Measurements from ENCODE around the gene SLC35B2.

The SLC35B2 gene

GRCh38 chr6:44278315-44278714 lies 21.0 kb upstream of the SLC35B2 start:
- peaks cover 24% of the 10 kb centered on the region for H3K27me3 ChIP-seq (ENCODE audit: control insufficient read depth, insufficient read depth, low read length)
- H3K27ac ChIP-seq (ENCODE audit: low read depth, low read length): no peak overlapping the region

GRCh38 chr6:44277763-44278162 lies 20.4 kb upstream of the SLC35B2 start:
- Histone ChIP-seq H3K27ac (ENCODE audit: low read depth, low read length) (no peak overlapping the region), H3K27me3 (ENCODE audit: control insufficient read depth, insufficient read depth, low read length) (peaks cover 28% of the 10 kb centered on the region), H3K9ac (ENCODE audit: low read length) (no peak overlapping the region), H3K4me1 (ENCODE audit: control insufficient read depth, insufficient read depth, low read length) (no peaks in the 10 kb centered on the region), H3K36me3 (ENCODE audit: control insufficient read depth, insufficient read depth, low read length) (no peaks in the 10 kb centered on the region), H3K4me3 (ENCODE audit: low read length) (no peak overlapping the region)

More at GRCh38 chr6:44278315-44278714, 21.0 kb upstream of the SLC35B2 start:
- H3K4me3 ChIP-seq (ENCODE audit: low read length): no peak overlapping the region
- no peaks in the 10 kb centered on the region for H3K36me3 ChIP-seq (ENCODE audit: control insufficient read depth, insufficient read depth, low read length)
- H3K9ac ChIP-seq (ENCODE audit: low read length): no peak overlapping the region
- H3K4me1 ChIP-seq (ENCODE audit: control insufficient read depth, insufficient read depth, low read length): no peaks in the 10 kb centered on the region

- H3K27ac ChIP-seq (ENCODE audit: low read depth, low read length): no peak overlapping the region
- H3K27me3 ChIP-seq (ENCODE audit: control insufficient read depth, insufficient read depth, low read length): peaks cover 33% of the 10 kb centered on the region
- H3K36me3 ChIP-seq (ENCODE audit: control insufficient read depth, insufficient read depth, low read length): no peaks in the 10 kb centered on the region
- no peaks in the 10 kb centered on the region for H3K4me1 ChIP-seq (ENCODE audit: control insufficient read depth, insufficient read depth, low read length)
- no peak overlapping the region for H3K4me3 ChIP-seq (ENCODE audit: low read length)
- H3K9ac ChIP-seq (ENCODE audit: low read length): no peak overlapping the region
Measured at GRCh38 chr6:44276667-44277640, 19.6 kb upstream of the SLC35B2 start.

- no peak overlapping the region for H3K27ac ChIP-seq (ENCODE audit: low read depth, low read length)
- peak overlapping the region; percentile 26 for H3K4me3 ChIP-seq (ENCODE audit: low read length)
- no peak overlapping the region for H3K9ac ChIP-seq (ENCODE audit: low read length)
- no peaks in the 10 kb centered on the region for H3K4me1 ChIP-seq (ENCODE audit: control insufficient read depth, insufficient read depth, low read length)
- peaks cover 39% of the 10 kb centered on the region for H3K27me3 ChIP-seq (ENCODE audit: control insufficient read depth, insufficient read depth, low read length)
- H3K36me3 ChIP-seq (ENCODE audit: control insufficient read depth, insufficient read depth, low read length): no peaks in the 10 kb centered on the region
Measured at GRCh38 chr6:44275749-44276648, 18.7 kb upstream of the SLC35B2 start.

GRCh38 chr6:44275271-44275748 lies 18.0 kb upstream of the SLC35B2 start:
- H3K4me3 ChIP-seq (ENCODE audit: low read length): peak overlapping the region; percentile 26
- no peak overlapping the region for H3K27ac ChIP-seq (ENCODE audit: low read depth, low read length)
- no peaks in the 10 kb centered on the region for H3K4me1 ChIP-seq (ENCODE audit: control insufficient read depth, insufficient read depth, low read length)
- no peak overlapping the region for H3K9ac ChIP-seq (ENCODE audit: low read length)
- no peaks in the 10 kb centered on the region for H3K36me3 ChIP-seq (ENCODE audit: control insufficient read depth, insufficient read depth, low read length)
- H3K27me3 ChIP-seq (ENCODE audit: control insufficient read depth, insufficient read depth, low read length): peaks cover 40% of the 10 kb centered on the region

- Histone ChIP-seq H3K9ac (ENCODE audit: low read length) (no peak overlapping the region), H3K36me3 (ENCODE audit: control insufficient read depth, insufficient read depth, low read length) (no peaks in the 10 kb centered on the region), H3K27ac (ENCODE audit: low read depth, low read length) (no peak overlapping the region), H3K4me1 (ENCODE audit: control insufficient read depth, insufficient read depth, low read length) (no peaks in the 10 kb centered on the region), H3K27me3 (ENCODE audit: control insufficient read depth, insufficient read depth, low read length) (peaks cover 43% of the 10 kb centered on the region), H3K4me3 (ENCODE audit: low read length) (no peak overlapping the region)
Measured at GRCh38 chr6:44273617-44274016, 16.3 kb upstream of the SLC35B2 start.

GRCh38 chr6:44272999-44273566 lies 15.8 kb upstream of the SLC35B2 start:
- Histone ChIP-seq H3K27ac (ENCODE audit: low read depth, low read length) (no peak overlapping the region), H3K36me3 (ENCODE audit: control insufficient read depth, insufficient read depth, low read length) (no peaks in the 10 kb centered on the region), H3K9ac (ENCODE audit: low read length) (no peak overlapping the region), H3K4me3 (ENCODE audit: low read length) (no peak overlapping the region), H3K4me1 (ENCODE audit: control insufficient read depth, insufficient read depth, low read length) (no peaks in the 10 kb centered on the region), H3K27me3 (ENCODE audit: control insufficient read depth, insufficient read depth, low read length) (peaks cover 45% of the 10 kb centered on the region)

- no peaks in the 10 kb centered on the region for H3K4me1 ChIP-seq (ENCODE audit: control insufficient read depth, insufficient read depth, low read length)
- peaks cover 46% of the 10 kb centered on the region for H3K27me3 ChIP-seq (ENCODE audit: control insufficient read depth, insufficient read depth, low read length)
- no peaks in the 10 kb centered on the region for H3K36me3 ChIP-seq (ENCODE audit: control insufficient read depth, insufficient read depth, low read length)
- no peak overlapping the region for H3K27ac ChIP-seq (ENCODE audit: low read depth, low read length)
- H3K9ac ChIP-seq (ENCODE audit: low read length): no peak overlapping the region
- no peak overlapping the region for H3K4me3 ChIP-seq (ENCODE audit: low read length)
Measured at GRCh38 chr6:44272529-44272928, 15.2 kb upstream of the SLC35B2 start.

- Histone ChIP-seq H3K27me3 (ENCODE audit: control insufficient read depth, insufficient read depth, low read length) (peaks cover 46% of the 10 kb centered on the region), H3K27ac (ENCODE audit: low read depth, low read length) (no peak overlapping the region), H3K4me1 (ENCODE audit: control insufficient read depth, insufficient read depth, low read length) (no peaks in the 10 kb centered on the region), H3K9ac (ENCODE audit: low read length) (no peak overlapping the region), H3K36me3 (ENCODE audit: control insufficient read depth, insufficient read depth, low read length) (no peaks in the 10 kb centered on the region), H3K4me3 (ENCODE audit: low read length) (no peak overlapping the region)
Measured at GRCh38 chr6:44271914-44272313, 14.6 kb upstream of the SLC35B2 start.

- no peaks in the 10 kb centered on the region for H3K36me3 ChIP-seq (ENCODE audit: control insufficient read depth, insufficient read depth, low read length)
- no peak overlapping the region for H3K4me3 ChIP-seq (ENCODE audit: low read length)
- no peak overlapping the region for H3K9ac ChIP-seq (ENCODE audit: low read length)
- no peaks in the 10 kb centered on the region for H3K4me1 ChIP-seq (ENCODE audit: control insufficient read depth, insufficient read depth, low read length)
- H3K27ac ChIP-seq (ENCODE audit: low read depth, low read length): no peak overlapping the region
- peaks cover 41% of the 10 kb centered on the region for H3K27me3 ChIP-seq (ENCODE audit: control insufficient read depth, insufficient read depth, low read length)
Measured at GRCh38 chr6:44271406-44271723, 14.0 kb upstream of the SLC35B2 start.

GRCh38 chr6:44270526-44271405 lies 13.4 kb upstream of the SLC35B2 start:
- Histone ChIP-seq H3K36me3 (ENCODE audit: control insufficient read depth, insufficient read depth, low read length) (no peaks in the 10 kb centered on the region), H3K4me3 (ENCODE audit: low read length) (no peak overlapping the region), H3K27ac (ENCODE audit: low read depth, low read length) (no peak overlapping the region), H3K9ac (ENCODE audit: low read length) (no peak overlapping the region), H3K27me3 (ENCODE audit: control insufficient read depth, insufficient read depth, low read length) (peaks cover 40% of the 10 kb centered on the region), H3K4me1 (ENCODE audit: control insufficient read depth, insufficient read depth, low read length) (no peaks in the 10 kb centered on the region)
